GM10266 (cell line): ENCODE data around the gene LRRC47.

Experiments used
- DNase-seq: peaks from one replicate; pipeline ENCODE4 v3.0.0; 2012; ENCODE audit errors: extremely low spot score
- CTCF ChIP-seq: IDR thresholded peaks from 2 replicates; pipeline ENCODE4 v1.5.1; 2012; ENCODE audit warnings: mild to moderate bottlenecking, low read depth; ENCODE audit not compliant: control insufficient read depth, insufficient read depth; ENCODE audit errors: missing control alignments

LRRC47 gene

GRCh38 chr1:3774276-3774945, 21.9 kb downstream of the LRRC47 start:
- TF ChIP-seq CTCF = no peak
- no peak for DNase-seq

DNA sequence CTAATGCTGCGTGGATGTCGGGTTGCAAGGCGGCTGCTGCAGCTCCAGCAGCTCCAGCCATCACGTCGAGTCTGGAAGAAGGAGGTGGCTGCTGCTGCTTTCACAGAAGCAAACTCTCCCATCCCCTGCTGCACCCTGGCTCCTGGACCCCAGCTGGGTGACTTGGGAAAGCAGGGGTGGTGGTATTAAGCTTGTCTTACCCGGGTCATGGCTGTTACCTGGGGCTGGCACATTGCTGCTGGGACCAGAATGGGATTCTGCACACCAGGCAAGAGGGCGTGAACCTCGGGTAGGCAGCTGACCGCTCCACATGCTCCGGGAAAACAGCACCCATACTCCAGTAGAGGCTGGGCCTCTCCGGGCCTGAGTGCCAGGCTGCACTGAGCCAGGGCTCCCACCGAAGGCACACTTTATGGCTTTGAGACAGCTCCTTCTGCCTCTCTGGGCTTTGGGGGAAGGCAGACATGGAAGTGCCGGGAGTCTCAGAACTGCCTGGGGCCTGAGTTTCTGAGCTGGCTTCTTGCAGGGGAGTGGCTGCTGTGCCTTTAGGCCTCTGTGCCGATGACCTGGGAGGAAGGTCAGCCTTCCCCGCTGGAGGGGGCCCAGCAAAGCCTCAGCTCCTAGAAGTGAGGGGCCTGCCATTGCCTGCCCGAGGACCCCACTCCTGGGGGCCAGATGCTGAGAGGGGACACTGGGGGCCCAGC, 22.6 kb downstream of the LRRC47 start:
- no peak for DNase-seq
- no peak for TF ChIP-seq CTCF

GRCh38 chr1:3772715-3773571, 23.4 kb downstream of the LRRC47 start, which contains the start of gene SMIM1:
TSS of gene SMIM1 (plus strand) at chr1:3772749. CDS start at chr1:3775374, 2,625 bp downstream.
- TF ChIP-seq CTCF = no peak
- no peak for DNase-seq

DNA sequence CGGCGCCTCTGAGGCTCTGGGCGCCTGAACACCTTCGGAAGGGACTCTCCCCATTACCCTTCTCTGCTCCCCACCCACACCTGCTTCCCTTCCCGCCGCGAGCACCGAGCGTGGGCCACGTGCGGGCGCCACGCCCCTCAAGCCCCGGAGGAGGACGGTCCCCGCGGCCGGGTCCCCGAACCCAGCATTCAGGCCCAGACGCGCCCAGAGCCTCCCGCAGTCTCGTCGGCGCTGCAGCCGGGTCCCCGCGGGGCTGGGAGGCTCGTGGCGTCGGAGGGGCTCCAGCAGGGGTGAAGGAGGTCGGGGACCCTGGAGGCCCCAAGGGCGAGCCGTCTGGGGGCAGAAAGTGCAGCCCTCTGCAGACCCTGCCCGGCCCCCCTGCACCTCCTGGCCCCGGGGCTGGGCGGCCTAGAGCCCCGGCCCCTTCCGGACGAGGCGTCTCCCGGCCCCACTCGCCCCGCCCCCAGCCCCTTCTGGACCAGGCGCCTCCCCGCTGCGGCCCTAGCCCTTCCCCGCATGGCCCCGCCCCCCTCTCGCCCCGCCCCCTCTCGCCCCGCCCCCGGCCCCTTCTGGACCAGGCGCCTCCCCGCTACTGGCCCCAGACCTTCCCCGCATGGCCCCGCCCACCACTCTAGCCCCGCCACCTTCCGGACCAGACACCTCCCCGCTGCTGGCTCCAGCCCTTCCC, 24.1 kb downstream of the LRRC47 start:
- TF ChIP-seq CTCF = no peak
- DNase-seq = peak; percentile 100

DNA sequence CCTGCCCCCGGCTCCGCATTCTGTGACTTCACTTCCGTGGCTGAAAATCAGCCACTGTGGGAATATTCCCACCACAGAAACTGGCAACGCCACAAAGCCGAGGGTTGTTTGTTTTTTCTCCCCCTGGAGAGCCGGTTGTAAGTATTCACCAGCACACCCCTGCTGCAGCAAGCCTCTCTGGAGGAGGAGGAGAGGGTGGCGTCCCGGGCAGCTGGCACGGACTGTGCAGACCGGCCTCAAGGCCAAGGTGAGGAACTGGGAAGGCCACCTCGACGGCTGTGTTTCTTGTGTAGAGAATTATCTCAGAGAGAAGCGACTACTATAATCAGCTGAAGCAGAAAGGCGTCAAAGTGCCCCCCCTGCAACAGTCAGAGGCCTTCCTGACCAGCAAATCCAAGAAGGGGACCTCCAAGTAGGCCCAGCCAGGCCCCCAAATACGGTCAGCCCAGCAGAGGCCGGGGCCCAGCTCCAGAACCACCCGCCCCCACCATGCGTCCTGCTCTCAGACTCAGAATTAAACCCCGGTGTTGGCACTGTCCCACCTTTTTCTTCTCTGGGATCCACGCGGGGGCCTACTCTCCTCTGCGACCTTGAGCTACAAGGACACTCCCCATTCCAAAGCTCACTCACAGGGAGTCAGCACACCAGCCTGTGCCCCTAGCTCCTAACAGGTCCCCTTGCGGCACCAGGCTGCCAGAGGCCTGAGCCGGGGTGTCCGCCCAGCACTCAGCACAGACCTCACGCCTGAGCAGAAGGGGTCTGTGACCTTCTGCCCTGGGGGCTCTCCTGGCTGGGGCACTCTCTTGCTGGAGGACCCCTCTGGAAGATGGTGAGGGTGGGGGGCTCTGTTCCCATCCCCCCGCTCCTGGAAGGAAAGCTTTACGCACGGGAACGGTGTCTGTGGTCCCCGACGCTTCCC, 24.9 kb downstream of the LRRC47 start:
- no peak for TF ChIP-seq CTCF
- DNase-seq = no peak
